Stimulated activated CD8-positive, alpha-beta memory T cell treated with anti-CD3 and anti-CD28 coated beads, Interleukin-4, amount 100 ng/mL, for 4 hours (primary cell): ENCODE measurements around the gene SAMSN1.
A peak's percentile ranks its signal among the peaks of the same experiment; 100 is the strongest.

ENCODE experiments used
- DNase-seq, 2 donors: peaks; one replicate each; pipeline ENCODE4 v3.0.0-alpha.2; 2020; ENCODE audit warnings: low read depth in 2 of 2, low spot score in 1 of 2

Gene SAMSN1

GRCh38 chr21:14545906-14546480 lies at the start of gene SAMSN1:
SAMSN1 (minus strand) TSS chr21:14546315; CDS start chr21:14546261, 54 bp downstream.
- DNase-seq: peak in 1 of 2 donors; percentile 38

GRCh38 chr21:14595449-14595848 lies 49.3 kb upstream of the SAMSN1 start:
- no peak for DNase-seq

GRCh38 chr21:14594967-14595366 lies 48.9 kb upstream of the SAMSN1 start:
- no peak for DNase-seq

- no peak for DNase-seq
Measured at GRCh38 chr21:14593230-14593629, 47.1 kb upstream of the SAMSN1 start.

GRCh38 chr21:14592296-14593000 lies 46.3 kb upstream of the SAMSN1 start:
- no peak for DNase-seq

- DNase-seq: no peak
Measured at GRCh38 chr21:14591882-14592281, 45.8 kb upstream of the SAMSN1 start.

- no peak for DNase-seq
Measured at GRCh38 chr21:14591377-14591776, 45.3 kb upstream of the SAMSN1 start.

GRCh38 chr21:14589855-14590563 lies 43.9 kb upstream of the SAMSN1 start:
- DNase-seq: no peak

- DNase-seq: no peak
Measured at GRCh38 chr21:14587266-14587665, 41.2 kb upstream of the SAMSN1 start.

GRCh38 chr21:14585122-14585521 lies 39.0 kb upstream of the SAMSN1 start:
- no peak for DNase-seq

GRCh38 chr21:14584357-14585095 lies 38.4 kb upstream of the SAMSN1 start:
- no peak for DNase-seq

GRCh38 chr21:14583629-14584255 lies 37.6 kb upstream of the SAMSN1 start:
- no peak for DNase-seq

GRCh38 chr21:14582934-14583628 lies 37.0 kb upstream of the SAMSN1 start:
- no peak for DNase-seq

GRCh38 chr21:14581902-14582457 lies 35.9 kb upstream of the SAMSN1 start:
- DNase-seq: no peak

GRCh38 chr21:14573244-14573643 lies 27.1 kb upstream of the SAMSN1 start:
- no peak for DNase-seq

- no peak for DNase-seq
Measured at GRCh38 chr21:14572204-14572780, 26.2 kb upstream of the SAMSN1 start.

GRCh38 chr21:14569868-14570267 lies 23.8 kb upstream of the SAMSN1 start:
- no peak for DNase-seq

- no peak for DNase-seq
Measured at GRCh38 chr21:14569026-14569621, 23.0 kb upstream of the SAMSN1 start.
